A549 (cell line): ENCODE measurements around the gene SLC35F4.

Source experiments
- EP300 ChIP-seq, 2 experiments: fragments of >200 bp; sonication (Bioruptor Twin); formaldehyde crosslinking; IDR thresholded peaks; 2 replicates in 1 of 2; 3 replicates in 1 of 2; pipeline ENCODE4 v1.6.1; 2016 to 2017
- POLR2AphosphoS2 ChIP-seq: conservative IDR thresholded peaks from 2 replicates; pipeline ENCODE4 v1.6.1; 2012; ENCODE audit warnings: low read length, improper control_type of control experiment, inconsistent platforms
- RCOR1 ChIP-seq: fragments of 150-350 bp; IDR thresholded peaks from 2 replicates; pipeline ENCODE4 v1.6.1; 2014; ENCODE audit warnings: antibody characterized with exemption, low read length, low read depth
- TF ChIP-seq, protein P1 (sequence below): IDR thresholded peaks from 2 replicates; pipeline ENCODE4 v1.6.1; 2012
- TF ChIP-seq, protein P2 (sequence below): fragments of >200 bp; sonication (Bioruptor Twin); formaldehyde crosslinking; IDR thresholded peaks from 3 replicates; pipeline ENCODE4 v1.5.1; 2016

GRCh38 chr14:57828713-57829112 lies 37.2 kb downstream of the SLC35F4 start:
- TF ChIP-seq EP300 (IDR thresholded peaks at IDR 0.05), result no peak
- no peak for TF ChIP-seq POLR2AphosphoS2
- no peak for TF ChIP-seq RCOR1
- TF ChIP-seq, protein P1, sequence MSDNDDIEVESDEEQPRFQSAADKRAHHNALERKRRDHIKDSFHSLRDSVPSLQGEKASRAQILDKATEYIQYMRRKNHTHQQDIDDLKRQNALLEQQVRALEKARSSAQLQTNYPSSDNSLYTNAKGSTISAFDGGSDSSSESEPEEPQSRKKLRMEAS, result no peak
- TF ChIP-seq, protein P2, sequence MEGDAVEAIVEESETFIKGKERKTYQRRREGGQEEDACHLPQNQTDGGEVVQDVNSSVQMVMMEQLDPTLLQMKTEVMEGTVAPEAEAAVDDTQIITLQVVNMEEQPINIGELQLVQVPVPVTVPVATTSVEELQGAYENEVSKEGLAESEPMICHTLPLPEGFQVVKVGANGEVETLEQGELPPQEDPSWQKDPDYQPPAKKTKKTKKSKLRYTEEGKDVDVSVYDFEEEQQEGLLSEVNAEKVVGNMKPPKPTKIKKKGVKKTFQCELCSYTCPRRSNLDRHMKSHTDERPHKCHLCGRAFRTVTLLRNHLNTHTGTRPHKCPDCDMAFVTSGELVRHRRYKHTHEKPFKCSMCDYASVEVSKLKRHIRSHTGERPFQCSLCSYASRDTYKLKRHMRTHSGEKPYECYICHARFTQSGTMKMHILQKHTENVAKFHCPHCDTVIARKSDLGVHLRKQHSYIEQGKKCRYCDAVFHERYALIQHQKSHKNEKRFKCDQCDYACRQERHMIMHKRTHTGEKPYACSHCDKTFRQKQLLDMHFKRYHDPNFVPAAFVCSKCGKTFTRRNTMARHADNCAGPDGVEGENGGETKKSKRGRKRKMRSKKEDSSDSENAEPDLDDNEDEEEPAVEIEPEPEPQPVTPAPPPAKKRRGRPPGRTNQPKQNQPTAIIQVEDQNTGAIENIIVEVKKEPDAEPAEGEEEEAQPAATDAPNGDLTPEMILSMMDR, result no peak
